Thyroid gland (tissue), 4 donors: ENCODE measurements around the gene MGAT1. TPM values are rescaled to one million over a fixed set of nuclear protein-coding genes. Genes with fewer than 3 reads are reported as not detected.

Experiments
- DNase-seq, 2 donors: peaks; one replicate each; pipeline ENCODE4 v3.0.0-alpha.2; 2019
- H3K27ac ChIP-seq, 3 donors: fragments of 200-600 bp; sonication (generic); 1 replicate in 2 of 3; 2 replicates in 1 of 3; pipeline ENCODE4 v1.5.1; 2016 to 2019; ENCODE audit warnings: mild to moderate bottlenecking in 1 of 3, moderate library complexity in 1 of 3
- H3K27me3 ChIP-seq: fragments of 200-600 bp; sonication (generic); one replicate; pipeline ENCODE4 v1.5.1; 2019
- H3K36me3 ChIP-seq, 2 donors: fragments of 200-600 bp; sonication (generic); one replicate each; pipeline ENCODE4 v1.5.1; 2016 to 2019
- H3K4me1 ChIP-seq, 2 donors: fragments of 200-600 bp; sonication (generic); one replicate each; pipeline ENCODE4 v1.5.1; 2017 to 2019
- H3K4me3 ChIP-seq, 3 donors: fragments of 200-600 bp; sonication (generic); replicated peaks in 1 of 3; 1 replicate in 2 of 3; 2 replicates in 1 of 3; pipeline ENCODE4 v1.5.1; 2016; ENCODE audit warnings: mild to moderate bottlenecking in 1 of 3
- H3K9me3 ChIP-seq: fragments of 200-600 bp; sonication (generic); one replicate; pipeline ENCODE4 v1.5.1; 2017
- POLR2A ChIP-seq, 2 donors: fragments of 450-650 bp; IDR thresholded peaks; one replicate each; pipeline ENCODE4 v1.6.1; 2017; ENCODE audit warnings: antibody characterized with exemption in 2 of 2, mild to moderate bottlenecking in 2 of 2, moderate library complexity in 1 of 2
- WGBS, 2 donors: methylation state at CpG; one replicate each; pipeline ENCODE4 v1.1.5; 2017; 5-methylcytosine and 5-hydroxymethylcytosine counted together
- intact Hi-C: fragments of 100-400 bp; cut with DNase I; formaldehyde crosslinking; loops from one replicate; pipeline ENCODE4 v1.15.1; 2023
- total RNA-seq, 4 donors: library from RNA; depleted of rRNA; stranded (reverse); fragments of >200 nt; gene quantifications; one replicate each; pipeline ENCODE4 v1.2.3, GENCODE V29; 2016
- TF ChIP-seq, protein P1 (sequence below), 6 experiments: fragments of 200-600 bp in 3 of 6; fragments of 450-650 bp in 3 of 6; sonication (generic) in 3 of 6; IDR thresholded peaks; one replicate each; pipeline ENCODE4 v1.5.1; 2016 to 2019; ENCODE audit warnings: antibody characterized with exemption in 6 of 6, mild to moderate bottlenecking in 2 of 6, inconsistent platforms in 1 of 6, moderate library complexity in 1 of 6

MGAT1 gene
- total RNA-seq, 4 donors from 2014 or later: 155 to 283 (median 200) TPM

DNA sequence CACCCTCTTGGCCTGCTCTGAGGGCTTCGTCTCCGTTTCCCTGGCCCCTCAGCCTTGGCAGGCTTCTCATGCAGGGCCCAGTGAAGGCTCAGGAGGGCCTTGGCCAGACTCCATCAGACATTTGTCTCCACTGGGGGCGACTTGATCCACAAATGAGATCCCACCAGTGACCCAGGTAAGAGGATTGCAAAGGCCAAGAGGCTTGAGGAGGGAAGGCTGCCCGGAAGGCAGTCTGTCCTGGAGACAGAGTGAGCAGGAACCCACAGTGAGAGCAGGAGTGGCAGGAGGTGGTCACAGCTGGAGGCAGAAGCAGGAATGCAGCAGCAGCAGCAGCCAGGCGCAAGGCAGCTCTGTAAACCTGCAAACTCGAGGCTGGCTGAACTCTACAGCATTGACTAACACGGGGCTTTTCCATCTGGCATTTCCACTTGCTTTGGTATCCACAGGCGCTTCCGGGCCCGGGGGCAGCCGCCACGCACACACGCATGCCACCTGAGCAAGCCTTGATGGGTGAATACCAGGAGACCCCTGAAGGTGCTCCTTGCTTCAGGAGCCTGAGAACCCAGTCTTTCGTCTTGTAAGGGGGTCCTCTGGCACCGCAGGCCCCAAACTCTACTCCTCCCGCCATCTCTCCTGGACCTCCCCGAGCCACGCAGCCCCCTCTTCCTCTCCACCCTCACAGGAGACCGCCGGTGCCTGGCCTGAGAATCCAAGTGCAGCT lies 14.7 kb downstream of the MGAT1 start:
- WGBS, 2 donors: 75 to 86% methylated on average over 16 to 20 of the region's 20 CpGs
- H3K36me3 ChIP-seq: peaks cover 33 to 37% of the 10 kb centered on the region in 2 donors
- peak overlapping the region in 1 of 3 donors; percentile 40 for H3K27ac ChIP-seq
- no peak overlapping the region for H3K4me3 ChIP-seq
- H3K9me3 ChIP-seq: no peaks in the 10 kb centered on the region
- DNase-seq: no peak
- peaks cover 17 to 33% of the 10 kb centered on the region in 2 donors for H3K4me1 ChIP-seq
- TF ChIP-seq, protein P1, sequence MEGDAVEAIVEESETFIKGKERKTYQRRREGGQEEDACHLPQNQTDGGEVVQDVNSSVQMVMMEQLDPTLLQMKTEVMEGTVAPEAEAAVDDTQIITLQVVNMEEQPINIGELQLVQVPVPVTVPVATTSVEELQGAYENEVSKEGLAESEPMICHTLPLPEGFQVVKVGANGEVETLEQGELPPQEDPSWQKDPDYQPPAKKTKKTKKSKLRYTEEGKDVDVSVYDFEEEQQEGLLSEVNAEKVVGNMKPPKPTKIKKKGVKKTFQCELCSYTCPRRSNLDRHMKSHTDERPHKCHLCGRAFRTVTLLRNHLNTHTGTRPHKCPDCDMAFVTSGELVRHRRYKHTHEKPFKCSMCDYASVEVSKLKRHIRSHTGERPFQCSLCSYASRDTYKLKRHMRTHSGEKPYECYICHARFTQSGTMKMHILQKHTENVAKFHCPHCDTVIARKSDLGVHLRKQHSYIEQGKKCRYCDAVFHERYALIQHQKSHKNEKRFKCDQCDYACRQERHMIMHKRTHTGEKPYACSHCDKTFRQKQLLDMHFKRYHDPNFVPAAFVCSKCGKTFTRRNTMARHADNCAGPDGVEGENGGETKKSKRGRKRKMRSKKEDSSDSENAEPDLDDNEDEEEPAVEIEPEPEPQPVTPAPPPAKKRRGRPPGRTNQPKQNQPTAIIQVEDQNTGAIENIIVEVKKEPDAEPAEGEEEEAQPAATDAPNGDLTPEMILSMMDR (IDR thresholded peaks at IDR 0.05): no peak
- no peak for TF ChIP-seq POLR2A (IDR thresholded peaks at IDR 0.05)
- intact Hi-C loops: loop anchor here (10.0 kb wide), 1 partner anchor 47 kb away; no protein-coding TSS in a partner anchor
- H3K27me3 ChIP-seq: no peaks in the 10 kb centered on the region

DNA sequence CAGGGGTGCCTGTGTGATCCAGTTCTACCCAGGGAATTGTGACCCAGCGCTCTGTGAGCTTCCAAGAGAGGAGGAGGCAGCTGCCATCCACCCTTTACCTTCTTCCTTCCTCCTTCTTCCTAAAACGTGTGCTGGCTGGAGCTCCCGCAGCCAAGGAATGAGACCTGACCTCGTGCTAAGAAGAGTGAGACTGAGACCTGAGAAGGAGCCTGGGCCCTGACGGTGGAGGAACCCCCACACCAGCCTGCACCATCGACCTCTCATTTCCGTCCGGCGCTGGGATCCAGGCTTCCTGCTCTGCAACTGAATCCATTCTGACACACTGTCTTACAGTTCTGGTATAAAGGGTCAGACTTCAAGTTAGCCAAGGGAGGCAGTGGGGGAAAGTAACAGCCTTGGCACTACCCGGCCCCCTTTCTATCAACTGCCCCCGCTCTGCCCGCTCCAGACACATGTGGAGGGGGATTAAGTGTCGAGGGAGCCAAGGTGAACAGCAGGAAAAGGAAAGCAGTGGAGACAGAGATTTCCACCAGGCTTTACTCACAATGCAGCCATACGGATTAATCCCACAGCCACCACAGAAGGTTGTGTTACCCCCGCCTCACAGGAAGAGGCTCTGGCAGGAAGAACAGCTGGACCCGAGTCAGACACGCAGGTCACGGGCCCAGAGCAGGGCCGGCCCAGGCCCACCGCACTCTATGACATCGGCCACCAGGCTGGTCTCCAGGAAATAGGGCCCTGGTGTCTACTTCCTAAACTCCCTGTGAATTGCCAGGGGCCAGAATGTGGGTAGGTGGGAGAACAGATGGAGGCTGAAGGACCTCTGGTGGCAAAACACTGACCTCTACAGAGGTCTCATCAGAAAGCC lies 15.8 kb downstream of the MGAT1 start:
- H3K4me3 ChIP-seq: no peak overlapping the region
- intact Hi-C loops: loop anchor here (10.0 kb wide), 1 partner anchor 48 kb away; no protein-coding TSS in a partner anchor
- TF ChIP-seq POLR2A (IDR thresholded peaks at IDR 0.05): no peak
- WGBS, 2 donors: 62 to 68% methylated on average over 21 of the region's 21 CpGs
- DNase-seq: no peak
- H3K4me1 ChIP-seq: peaks cover 17 to 33% of the 10 kb centered on the region in 2 donors
- H3K27me3 ChIP-seq: no peaks in the 10 kb centered on the region
- H3K27ac ChIP-seq: peak overlapping the region; percentile 75 to 83 (median 79)
- H3K9me3 ChIP-seq: no peaks in the 10 kb centered on the region
- H3K36me3 ChIP-seq: peaks cover 25 to 28% of the 10 kb centered on the region in 2 donors

DNA sequence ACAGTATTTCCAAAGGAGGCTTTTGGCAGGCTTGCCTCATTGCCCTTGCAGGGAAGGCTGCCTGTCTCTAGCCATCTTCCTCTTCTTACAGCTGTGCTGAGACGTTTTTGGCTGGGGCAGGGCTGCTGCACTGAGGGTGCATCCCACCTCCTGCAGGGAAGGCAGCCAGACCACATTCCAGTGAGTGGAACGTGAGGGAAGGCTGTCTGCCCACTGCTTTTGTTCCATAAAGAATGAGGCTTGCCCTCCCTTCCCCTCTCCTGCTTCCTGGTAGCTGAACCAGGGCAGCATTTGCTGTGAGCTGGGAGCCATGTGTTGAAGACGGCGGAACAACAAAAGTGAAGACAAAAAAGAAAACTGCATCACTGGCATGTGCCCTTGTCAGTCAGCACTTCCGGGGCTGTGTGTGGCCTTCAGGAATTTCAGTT lies 16.8 kb downstream of the MGAT1 start:
- peak; percentile 77 to 83 for DNase-seq

DNA sequence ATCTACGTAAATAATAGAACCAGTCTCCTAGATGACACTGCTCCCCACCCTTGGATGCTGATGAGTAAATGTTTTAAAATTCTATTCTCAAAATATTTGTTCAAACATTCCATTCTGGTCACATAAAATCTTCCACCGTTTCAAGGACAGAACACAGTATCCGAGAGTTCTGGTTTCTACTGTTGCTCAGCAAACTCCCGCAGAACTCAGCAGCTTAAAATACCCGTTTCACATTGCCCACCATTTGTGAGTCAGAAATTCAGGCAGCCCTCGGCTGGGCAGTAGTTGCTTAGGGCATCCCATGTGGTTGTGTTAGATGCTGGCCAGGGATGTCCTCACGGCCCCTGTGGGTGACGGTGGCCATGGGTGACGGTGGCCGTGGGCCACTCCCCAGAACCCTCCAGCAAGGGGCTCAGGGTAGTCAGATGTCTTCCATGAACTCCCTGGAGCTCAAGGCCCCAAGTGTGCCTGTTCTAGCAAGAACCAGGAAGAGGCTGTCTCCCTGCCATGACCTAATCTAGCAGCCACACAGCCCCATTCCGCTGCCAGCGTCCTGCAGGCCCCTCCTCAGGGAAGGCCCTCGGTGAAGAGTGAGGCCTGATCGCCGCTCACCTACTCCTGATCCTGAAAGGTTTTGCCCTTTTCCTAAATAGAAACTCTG lies 17.4 kb downstream of the MGAT1 start:
- Histone ChIP-seq H3K4me1 (peaks cover 17 to 33% of the 10 kb centered on the region in 2 donors), H3K9me3 (no peaks in the 10 kb centered on the region), H3K27ac (peak overlapping the region; percentile 75 to 83 (median 79)), H3K27me3 (no peaks in the 10 kb centered on the region), H3K4me3 (no peak overlapping the region), H3K36me3 (peaks cover 10 to 13% of the 10 kb centered on the region in 2 donors)
- DNase-seq: no peak
- intact Hi-C loops: loop anchor here (10.0 kb wide), 1 partner anchor 50 kb away; no protein-coding TSS in a partner anchor
- 56 to 71% methylated on average over 11 to 15 of the region's 15 CpGs for WGBS, 2 donors
- TF ChIP-seq POLR2A (IDR thresholded peaks at IDR 0.05): no peak
- TF ChIP-seq, protein P1 (IDR thresholded peaks at IDR 0.05): no peak

More for the DNA sequence above, 16.8 kb downstream of the MGAT1 start:
- 5 to 13% methylated on average over 5 of the region's 5 CpGs for WGBS, 2 donors
- Histone ChIP-seq H3K9me3 (no peaks in the 10 kb centered on the region), H3K4me3 (no peak overlapping the region), H3K27me3 (no peaks in the 10 kb centered on the region), H3K36me3 (peaks cover 15 to 18% of the 10 kb centered on the region in 2 donors), H3K4me1 (peaks cover 17 to 33% of the 10 kb centered on the region in 2 donors), H3K27ac (peak overlapping the region; percentile 75 to 83 (median 79))
- intact Hi-C loops: loop anchor here (10.0 kb wide), 1 partner anchor 49 kb away; no protein-coding TSS in a partner anchor
- peak in 1 of 2 donors; percentile 14 for TF ChIP-seq POLR2A (IDR thresholded peaks at IDR 0.05)
- TF ChIP-seq, protein P1 (IDR thresholded peaks at IDR 0.05): no peak
